Fibroblast of skin of scalp (primary cell): ENCODE results near the gene VAMP1.
"Not testable (repeated sequence)": the region's sequence is repeated elsewhere in the genome, so short reads cannot be mapped to it uniquely, and the experiment has no call there.

Experiments used
- DNase-seq: peaks from one replicate; pipeline ENCODE4 v3.0.0-alpha.2; 2013

The VAMP1 gene

GRCh38 chr12:6451348-6452244, 18.9 kb downstream of the VAMP1 start, which contains the start of gene TAPBPL:
Gene TAPBPL (plus strand): TSS chr12:6452042. CDS start chr12:6452249, 207 bp downstream.
- DNase-seq = peak; percentile 88

GRCh38 chr12:6450869-6451347, 19.6 kb downstream of the VAMP1 start:
- DNase-seq = no peak

DNA sequence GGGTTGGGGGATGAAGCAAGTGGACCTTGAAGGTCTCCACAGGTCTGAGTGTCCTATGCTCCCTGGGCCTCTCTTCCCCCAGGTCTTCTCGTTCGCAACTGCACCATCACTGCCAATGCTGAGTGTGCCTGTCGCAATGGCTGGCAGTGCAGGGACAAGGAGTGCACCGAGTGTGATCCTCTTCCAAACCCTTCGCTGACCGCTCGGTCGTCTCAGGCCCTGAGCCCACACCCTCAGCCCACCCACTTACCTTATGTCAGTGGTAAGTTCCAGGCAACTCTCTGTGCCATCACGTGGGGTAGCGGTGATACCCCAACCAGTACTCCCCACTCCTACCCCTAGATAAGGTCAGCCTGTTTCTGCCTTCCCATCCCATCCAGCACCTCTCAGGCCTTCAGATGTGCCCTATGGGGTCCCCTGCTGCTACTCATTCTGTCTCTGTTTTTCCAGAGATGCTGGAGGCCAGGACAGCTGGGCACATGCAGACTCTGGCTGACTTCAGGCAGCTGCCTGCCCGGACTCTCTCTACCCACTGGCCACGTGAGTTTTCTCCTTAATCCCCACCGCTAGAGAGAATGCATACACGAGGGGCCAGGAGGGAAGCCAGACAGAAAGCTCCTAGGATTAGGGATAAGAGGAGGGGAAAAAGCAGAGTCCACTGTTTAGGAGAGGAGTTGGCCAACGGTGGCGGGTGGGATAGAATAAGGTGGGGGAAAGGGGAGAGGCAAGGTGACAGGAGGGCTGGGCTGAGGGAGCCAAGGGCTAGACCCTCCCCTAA, 20.2 kb downstream of the VAMP1 start:
- no peak for DNase-seq

DNA sequence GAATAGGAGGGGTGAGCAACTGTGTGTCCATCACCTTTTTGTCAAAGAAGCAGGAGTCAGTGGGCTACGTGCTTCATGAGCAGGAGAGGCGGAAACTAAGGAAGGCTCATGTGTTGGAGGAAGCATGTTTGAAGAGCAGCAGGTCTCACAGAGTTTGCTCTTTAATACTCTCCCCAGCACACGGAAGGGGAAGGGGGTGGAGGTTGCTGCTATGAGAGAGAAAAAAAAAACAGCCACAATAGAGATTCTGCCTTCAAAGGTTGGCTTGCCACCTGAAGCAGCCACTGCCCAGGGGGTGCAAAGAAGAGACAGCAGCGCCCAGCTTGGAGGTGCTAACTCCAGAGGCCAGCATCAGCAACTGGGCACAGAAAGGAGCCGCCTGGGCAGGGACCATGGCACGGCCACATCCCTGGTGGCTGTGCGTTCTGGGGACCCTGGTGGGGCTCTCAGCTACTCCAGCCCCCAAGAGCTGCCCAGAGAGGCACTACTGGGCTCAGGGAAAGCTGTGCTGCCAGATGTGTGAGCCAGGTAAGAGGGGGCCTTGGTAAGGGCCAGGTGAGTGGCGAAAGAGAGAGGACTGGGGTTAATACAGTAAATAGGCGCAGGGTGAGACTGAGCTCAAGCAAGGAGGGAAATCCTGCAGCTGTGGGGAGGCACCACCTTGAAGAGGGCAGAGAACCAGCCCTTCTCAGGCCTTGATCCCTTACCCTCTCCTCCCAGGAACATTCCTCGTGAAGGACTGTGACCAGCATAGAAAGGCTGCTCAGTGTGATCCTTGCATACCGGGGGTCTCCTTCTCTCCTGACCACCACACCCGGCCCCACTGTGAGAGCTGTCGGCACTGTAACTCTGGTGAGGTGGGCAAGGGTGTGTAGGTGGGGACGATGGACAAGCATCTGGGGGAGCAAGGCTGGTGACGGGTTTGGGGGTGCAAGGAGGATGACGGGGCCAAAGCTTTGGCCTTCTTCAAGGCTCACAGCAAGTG, 25.5 kb downstream of the VAMP1 start, which contains the start of gene CD27:
Gene CD27, plus strand, starts transcription at position 252 of the 985 bp plus-strand sequence. Its CDS starts 141 bp downstream, at position 393.
- no peak for DNase-seq

DNA sequence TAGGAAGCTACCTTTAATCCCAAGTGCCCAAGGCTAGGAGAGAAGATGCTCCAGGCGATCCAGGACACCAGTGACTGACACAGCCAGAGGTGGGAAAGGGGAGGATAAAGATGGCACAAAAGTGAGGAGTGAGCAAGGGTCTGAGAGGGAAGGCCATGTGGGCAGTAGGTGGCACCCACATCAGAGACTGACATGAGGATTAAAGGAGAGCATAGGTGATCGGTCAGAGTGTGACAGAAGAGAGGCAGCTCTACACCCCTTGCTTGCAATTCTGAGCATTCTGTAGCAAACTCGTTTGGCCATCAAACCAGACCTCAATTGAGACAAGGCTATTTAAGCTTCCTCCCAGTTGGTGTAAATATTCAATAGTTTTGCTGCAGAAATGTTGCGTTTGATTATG, 26.4 kb downstream of the VAMP1 start:
- no peak for DNase-seq

DNA sequence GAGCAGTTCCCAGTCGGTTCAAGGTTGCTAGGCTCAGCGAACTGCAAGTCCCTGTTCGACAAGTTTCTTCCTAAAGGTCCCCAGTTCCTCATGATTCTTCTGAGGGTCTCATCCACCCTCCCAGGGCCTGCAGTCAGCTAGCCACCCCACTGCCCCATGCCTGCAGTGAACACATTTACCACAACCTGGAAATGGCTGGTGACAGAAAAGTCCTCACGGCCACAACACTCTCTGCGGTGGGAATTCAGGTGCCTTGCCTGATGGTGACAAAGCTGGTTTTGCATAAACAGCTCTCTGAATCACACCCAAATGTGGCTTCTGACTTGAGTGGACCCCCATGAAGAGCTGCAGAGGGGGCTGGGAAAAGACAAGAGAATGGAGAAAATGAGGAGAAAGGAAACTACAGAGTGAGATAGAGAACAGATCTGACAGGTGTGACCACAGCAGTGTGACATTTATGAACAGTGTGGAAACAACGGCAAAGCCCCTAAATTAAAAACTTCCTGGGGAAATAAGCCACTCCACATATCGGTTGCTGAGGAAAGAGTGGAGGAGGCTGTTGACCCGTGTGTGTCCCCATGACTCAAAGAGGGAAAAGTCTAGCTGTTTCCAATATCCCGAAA, 27.0 kb downstream of the VAMP1 start:
- DNase-seq = no peak

DNA sequence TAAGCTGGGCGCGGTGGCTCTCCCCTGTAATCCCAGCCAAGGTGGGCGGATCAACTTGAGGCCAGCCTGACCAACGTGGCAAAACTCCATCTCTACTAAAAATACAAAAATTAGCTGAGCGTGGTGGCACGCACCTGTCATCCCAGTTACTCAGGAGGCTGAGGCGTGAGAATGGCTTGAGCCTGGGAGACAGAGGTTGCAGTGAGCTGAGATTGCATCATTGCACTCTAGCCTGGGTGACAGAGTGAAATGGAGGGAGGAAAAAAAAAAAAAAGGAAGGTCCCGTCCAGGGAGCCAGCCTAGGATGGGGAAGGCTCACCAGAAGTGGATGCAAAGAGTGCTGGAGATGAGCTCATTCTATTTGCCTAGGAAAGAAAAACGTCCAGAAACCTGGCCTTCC, 27.6 kb downstream of the VAMP1 start:
- no peak for DNase-seq

- DNase-seq = no peak
Measured at GRCh38 chr12:6440391-6440790, 30.1 kb downstream of the VAMP1 start.

DNA sequence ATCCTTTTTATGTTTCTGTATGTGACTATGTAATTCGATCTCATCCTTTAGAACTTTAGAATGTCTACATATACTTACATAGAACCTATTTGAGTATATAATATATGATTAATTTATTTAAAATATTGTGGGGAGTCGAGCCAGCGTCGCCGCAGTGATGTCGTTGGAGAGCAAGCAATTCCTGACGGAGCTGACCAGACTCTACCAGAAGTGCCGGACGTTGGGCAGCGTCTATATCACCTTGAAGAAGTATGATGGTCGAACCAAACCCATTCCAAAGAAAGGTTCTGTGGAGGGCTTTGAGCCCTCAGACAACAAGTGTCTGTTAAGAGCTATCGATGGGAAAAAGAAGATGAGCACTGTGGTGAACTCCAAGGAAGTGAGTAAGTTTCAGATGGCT, 32.1 kb downstream of the VAMP1 start:
- DNase-seq = no peak

GRCh38 chr12:6437586-6437985, 32.9 kb downstream of the VAMP1 start:
- no peak for DNase-seq

- DNase-seq = no peak
Measured at GRCh38 chr12:6435961-6436715, 34.3 kb downstream of the VAMP1 start.

DNA sequence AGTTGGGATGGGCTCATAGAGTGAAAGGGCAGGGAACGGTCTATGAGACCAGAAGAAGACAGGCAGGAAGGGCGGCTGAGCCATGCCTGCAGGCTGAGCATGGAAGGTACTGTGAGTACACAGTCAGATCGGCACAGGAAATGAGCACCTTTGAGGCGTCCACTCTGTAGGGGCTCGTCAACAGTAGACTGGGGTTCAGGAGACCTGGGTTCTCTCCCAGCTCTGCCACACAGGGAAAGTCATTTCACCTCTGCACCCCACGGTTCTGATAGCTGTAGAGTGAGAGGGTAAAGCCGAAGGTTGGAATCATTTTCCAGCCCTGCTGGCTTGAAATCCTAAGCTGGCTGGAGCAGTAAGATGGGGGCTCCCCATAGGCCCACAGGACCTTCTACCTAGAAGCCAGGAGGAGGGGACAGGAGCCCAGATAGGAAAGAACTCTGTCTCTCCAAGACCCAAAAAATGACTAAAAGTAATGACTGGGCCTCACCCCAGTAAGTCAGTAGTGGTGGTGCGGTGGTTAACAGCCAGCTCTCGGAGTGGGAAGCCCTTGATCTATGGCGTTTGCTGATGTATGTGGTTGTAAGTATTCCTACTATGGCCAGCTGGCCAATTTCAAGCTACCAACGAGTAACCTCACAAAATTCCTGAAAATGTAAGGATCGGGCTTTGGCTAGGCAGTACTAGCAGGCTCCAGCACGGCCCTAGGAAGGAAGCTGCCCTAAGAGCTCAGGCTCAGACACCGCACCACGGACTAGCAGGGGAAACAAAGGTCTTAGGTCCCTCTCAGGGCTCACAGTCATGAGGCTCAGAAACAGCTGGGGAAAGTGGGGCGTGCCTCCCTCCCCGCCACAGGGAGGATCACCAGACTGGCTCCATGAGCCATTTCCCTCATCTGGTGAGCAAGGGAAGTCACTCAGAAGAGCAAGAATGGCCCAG, 36.0 kb downstream of the VAMP1 start:
- no peak for DNase-seq

DNA sequence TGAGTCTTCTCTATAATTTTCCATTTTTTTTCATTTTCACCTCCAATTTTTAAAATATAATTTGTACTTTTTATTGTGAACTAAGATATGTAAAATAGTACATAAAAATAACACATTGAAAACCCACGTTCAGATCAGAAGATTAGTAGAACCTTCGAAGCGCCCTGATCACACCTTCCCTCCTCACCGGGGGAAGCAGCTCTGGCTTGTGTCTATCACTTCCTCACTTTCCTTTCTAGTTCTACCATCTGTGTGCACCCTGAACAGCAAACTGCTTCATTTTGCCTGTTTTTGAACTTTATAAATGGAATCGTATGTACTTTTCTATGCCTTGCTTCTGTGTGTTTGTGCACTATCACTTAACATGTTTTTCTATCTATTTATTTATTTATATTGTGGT, 37.5 kb downstream of the VAMP1 start:
- no peak for DNase-seq

DNA sequence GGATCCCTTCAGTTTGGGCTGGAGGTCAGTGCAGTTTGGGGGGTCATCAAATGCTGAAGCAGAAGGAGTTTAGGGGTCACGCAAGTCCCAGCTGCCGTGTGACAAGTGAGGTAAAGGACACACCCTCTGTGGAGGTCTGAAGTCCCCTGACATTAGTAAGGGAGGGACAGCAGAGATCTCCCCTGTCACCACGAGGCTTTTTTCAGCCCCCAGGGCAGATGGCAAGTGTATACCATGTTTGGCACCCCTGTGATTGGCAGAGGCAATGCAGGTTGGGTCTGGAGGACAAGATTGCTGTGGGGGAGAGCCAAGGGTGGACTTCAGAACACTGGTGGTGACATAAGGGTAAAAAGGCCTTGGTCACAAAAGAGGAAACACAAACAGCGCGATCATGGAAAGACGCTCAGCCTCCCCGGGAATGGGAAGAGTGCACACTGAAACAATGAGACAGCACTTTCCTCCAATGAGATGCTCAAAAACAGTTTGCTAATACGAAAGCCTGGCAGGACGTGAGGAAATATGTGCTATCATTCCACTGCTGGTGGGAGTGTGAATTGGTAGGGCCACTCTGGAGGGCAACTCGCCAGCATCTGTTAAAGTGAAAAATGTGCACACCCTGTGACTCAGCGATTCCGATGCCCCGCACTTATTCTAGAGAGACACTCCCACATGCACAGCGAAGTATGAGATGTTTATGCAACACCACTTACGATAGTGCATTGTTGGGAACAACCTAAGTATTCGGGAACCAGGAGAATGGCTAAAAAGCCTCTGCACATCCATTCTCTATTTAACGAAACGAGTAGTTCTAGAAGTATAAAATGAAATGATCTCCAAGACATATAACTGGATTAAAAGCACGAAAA, 40.1 kb downstream of the VAMP1 start:
- DNase-seq = peak; percentile 95

DNA sequence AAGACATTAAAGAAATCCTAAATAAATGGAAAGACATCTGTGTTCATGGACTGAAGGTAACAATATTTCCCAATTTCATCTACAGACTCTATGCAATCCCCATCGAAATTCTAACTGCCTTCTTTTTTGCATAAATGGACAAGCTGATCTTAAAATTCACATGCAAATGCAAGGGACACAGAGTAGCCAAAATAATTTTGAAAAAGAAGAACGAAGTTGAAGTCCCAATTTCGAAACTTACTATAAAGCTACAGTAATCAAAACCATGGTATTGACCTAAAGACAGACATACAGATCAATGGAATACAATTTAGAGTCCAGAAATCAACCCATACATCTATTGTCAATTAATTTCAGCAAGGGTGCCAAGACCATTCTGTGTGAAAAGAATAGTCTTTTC, 42.2 kb downstream of the VAMP1 start:
- no peak for DNase-seq

DNA sequence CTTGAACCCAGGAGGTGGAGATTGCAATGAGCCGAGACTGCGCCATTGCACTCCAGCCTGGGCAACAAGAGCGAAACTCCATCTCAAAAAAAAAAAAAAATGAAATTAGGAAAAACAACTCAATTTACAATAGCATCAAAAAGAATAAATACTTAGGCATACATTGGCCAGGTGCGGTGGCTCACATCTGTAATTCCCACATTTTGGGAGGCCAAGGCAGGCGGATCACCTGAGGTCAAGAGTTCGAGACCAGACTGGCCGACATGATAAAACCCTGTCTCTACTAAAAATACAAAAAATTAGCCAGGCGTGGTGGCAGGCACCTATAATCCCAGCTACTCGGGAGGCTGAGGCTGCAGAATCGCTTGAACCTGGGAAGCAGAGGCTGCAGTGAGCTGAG, 42.7 kb downstream of the VAMP1 start:
- DNase-seq = not testable (repeated sequence)

GRCh38 chr12:6426882-6427671, 43.4 kb downstream of the VAMP1 start:
- no peak for DNase-seq
